WTC11 (cell line): Measurements from ENCODE around the gene HTRA1. TPM values are rescaled to one million over a fixed set of nuclear protein-coding genes. Genes with fewer than 3 reads are reported as not detected.
A peak's percentile ranks its signal among the peaks of the same experiment; 100 is the strongest.

Experiments
- ATAC-seq: fragments of 200-7000 bp; cut with Tn5 transposase; 2 replicates; pipeline ENCODE4 v1.10.0; 2021; ENCODE audit warnings: mild to moderate bottlenecking, moderate library complexity
- CTCF ChIA-PET: fragments of 300-600 bp; sonication (Branson Sonifier 250); formaldehyde crosslinking; loops from one replicate; lab custom pipeline; 2021; ENCODE audit warnings: antibody characterized with exemption; lab: Charles Lee
- POLR2A ChIA-PET: fragments of 350-600 bp; sonication (Branson Sonifier 250); formaldehyde crosslinking; loops from one replicate; lab custom pipeline; 2021; ENCODE audit warnings: antibody characterized with exemption; lab: Charles Lee
- DNase-seq: peaks from one replicate; pipeline ENCODE4 v3.0.0; 2021; ENCODE audit warnings: low spot score
- H3K27ac Mint-ChIP-seq: 2 replicates; pipeline ENCODE4 v1.8.0; 2021; ENCODE audit warnings: mixed read lengths
- H3K27me3 Mint-ChIP-seq: 2 replicates; pipeline ENCODE4 v1.8.0; 2021; ENCODE audit warnings: low read depth, mild to moderate bottlenecking, moderate library complexity, mixed read lengths
- H3K36me3 Mint-ChIP-seq: 2 replicates; pipeline ENCODE4 v1.8.0; 2021; ENCODE audit warnings: mixed read lengths
- H3K4me1 Mint-ChIP-seq: 2 replicates; pipeline ENCODE4 v1.8.0; 2022; ENCODE audit warnings: mixed read lengths
- H3K4me3 Mint-ChIP-seq: 2 replicates; pipeline ENCODE4 v1.8.0; 2021; ENCODE audit warnings: mild to moderate bottlenecking, moderate library complexity, mixed read lengths
- H3K9me3 Mint-ChIP-seq: 2 replicates; pipeline ENCODE4 v1.8.0; 2021; ENCODE audit warnings: mixed read lengths
- EMX1 ChIP-seq: fragments of 250-450 bp; sonication (Bioruptor Pico); IDR thresholded peaks from 2 replicates; pipeline ENCODE4 v1.8.0; 2021; ENCODE audit warnings: mild to moderate bottlenecking
- FOXJ3 ChIP-seq: sonication (generic); formaldehyde crosslinking; IDR thresholded peaks from 2 replicates; pipeline ENCODE4 v1.9.0; 2021; ENCODE audit warnings: missing genetic modification reagents, mild to moderate bottlenecking, borderline replicate concordance
- FOXP1 ChIP-seq: sonication (generic); formaldehyde crosslinking; IDR thresholded peaks from 2 replicates; pipeline ENCODE4 v1.8.0; 2022; ENCODE audit warnings: missing genetic modification reagents, mild to moderate bottlenecking, moderate library complexity, borderline replicate concordance
- JAZF1 ChIP-seq: fragments of 250-450 bp; sonication (Bioruptor Pico); IDR thresholded peaks from 2 replicates; pipeline ENCODE4 v1.9.0; 2021; ENCODE audit warnings: moderate library complexity, mild to moderate bottlenecking, inconsistent platforms
- KAT7 ChIP-seq: sonication (generic); formaldehyde crosslinking; IDR thresholded peaks from 2 replicates; pipeline ENCODE4 v1.8.1; 2023; ENCODE audit warnings: missing genetic modification reagents, mild to moderate bottlenecking, borderline replicate concordance
- PRRX2 ChIP-seq: fragments of 250-450 bp; sonication (Bioruptor Pico); IDR thresholded peaks from 2 replicates; pipeline ENCODE4 v1.8.0; 2021; ENCODE audit warnings: mild to moderate bottlenecking
- RORB ChIP-seq: fragments of 250-450 bp; sonication (Bioruptor Pico); IDR thresholded peaks from 2 replicates; pipeline ENCODE4 v1.9.0; 2021; ENCODE audit warnings: mild to moderate bottlenecking
- SMAD3 ChIP-seq: sonication (generic); formaldehyde crosslinking; IDR thresholded peaks from 2 replicates; pipeline ENCODE4 v1.8.0; 2022; ENCODE audit warnings: missing genetic modification reagents, mild to moderate bottlenecking, borderline replicate concordance
- ZNF121 ChIP-seq: sonication (generic); formaldehyde crosslinking; IDR thresholded peaks from 2 replicates; pipeline ENCODE4 v1.8.0; 2023; ENCODE audit warnings: missing genetic modification reagents
- ZNF671 ChIP-seq: fragments of 250-450 bp; sonication (Bioruptor Pico); IDR thresholded peaks from 2 replicates; pipeline ENCODE4 v1.8.0; 2021; ENCODE audit warnings: mild to moderate bottlenecking
- total RNA-seq: library from RNA; stranded (reverse); gene quantifications from 3 replicates; pipeline ENCODE4 v1.2.3, GENCODE V29; 2021
- TF ChIP-seq, protein P1 (sequence below): fragments of 250-450 bp; sonication (Bioruptor Pico); IDR thresholded peaks from 2 replicates; pipeline ENCODE4 v1.8.0; 2021; ENCODE audit warnings: mild to moderate bottlenecking
- TF ChIP-seq, protein P2 (sequence below): fragments of 250-450 bp; sonication (Bioruptor Pico); IDR thresholded peaks from 2 replicates; pipeline ENCODE4 v2.1.2; 2022; ENCODE audit warnings: mild to moderate bottlenecking, moderate library complexity
- TF ChIP-seq, protein P3 (sequence below): sonication (generic); formaldehyde crosslinking; IDR thresholded peaks from 2 replicates; pipeline ENCODE4 v1.8.1; 2023; ENCODE audit warnings: mild to moderate bottlenecking, missing genetic modification reagents
- TF ChIP-seq, protein P4 (sequence below): sonication (generic); formaldehyde crosslinking; IDR thresholded peaks from 2 replicates; pipeline ENCODE4 v1.8.1; 2023; ENCODE audit warnings: mild to moderate bottlenecking, missing genetic modification reagents, moderate library complexity
- TF ChIP-seq, protein P5 (sequence below): sonication (generic); formaldehyde crosslinking; IDR thresholded peaks from 2 replicates; pipeline ENCODE4 v1.8.1; 2023; ENCODE audit warnings: mild to moderate bottlenecking, missing genetic modification reagents
- TF ChIP-seq, protein P6 (sequence below): fragments of 200-600 bp; IDR thresholded peaks from 2 replicates; pipeline ENCODE4 v1.8.0; 2022; ENCODE audit warnings: antibody characterized with exemption
- TF ChIP-seq, protein P7 (sequence below): sonication (generic); formaldehyde crosslinking; IDR thresholded peaks from 2 replicates; pipeline ENCODE4 v1.8.1; 2023; ENCODE audit warnings: mild to moderate bottlenecking, missing genetic modification reagents, moderate library complexity

HTRA1 gene
- total RNA-seq, 1 experiment from 2014 or later: 18.3 TPM

DNA sequence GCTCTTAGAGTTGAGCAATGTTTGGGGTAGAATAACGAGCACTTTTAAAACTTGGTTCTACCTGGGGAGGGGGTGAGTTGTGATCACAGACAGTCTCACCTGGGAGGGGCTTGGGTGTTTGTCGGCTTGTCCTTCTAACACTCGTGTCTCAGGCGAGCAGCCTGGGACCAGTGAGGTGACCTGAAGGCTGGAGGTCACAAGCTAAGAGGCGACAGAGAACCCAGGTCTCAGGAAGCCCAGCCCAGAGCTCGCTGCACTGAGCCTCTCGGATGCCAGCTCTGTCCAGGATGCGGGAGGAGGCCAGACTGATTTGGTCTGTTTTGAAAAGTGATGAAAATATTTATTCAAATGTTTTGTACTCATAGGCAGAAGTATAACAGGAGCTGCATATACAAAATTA is 11.8 kb downstream of the HTRA1 start (continued):
- TF ChIP-seq, protein P1, sequence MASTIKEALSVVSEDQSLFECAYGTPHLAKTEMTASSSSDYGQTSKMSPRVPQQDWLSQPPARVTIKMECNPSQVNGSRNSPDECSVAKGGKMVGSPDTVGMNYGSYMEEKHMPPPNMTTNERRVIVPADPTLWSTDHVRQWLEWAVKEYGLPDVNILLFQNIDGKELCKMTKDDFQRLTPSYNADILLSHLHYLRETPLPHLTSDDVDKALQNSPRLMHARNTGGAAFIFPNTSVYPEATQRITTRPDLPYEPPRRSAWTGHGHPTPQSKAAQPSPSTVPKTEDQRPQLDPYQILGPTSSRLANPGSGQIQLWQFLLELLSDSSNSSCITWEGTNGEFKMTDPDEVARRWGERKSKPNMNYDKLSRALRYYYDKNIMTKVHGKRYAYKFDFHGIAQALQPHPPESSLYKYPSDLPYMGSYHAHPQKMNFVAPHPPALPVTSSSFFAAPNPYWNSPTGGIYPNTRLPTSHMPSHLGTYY (CRISPR knock-in tag): no peak
- TF ChIP-seq SMAD3 (CRISPR knock-in tag): no peak
- TF ChIP-seq, all 79 proteins: peak for 0

DNA sequence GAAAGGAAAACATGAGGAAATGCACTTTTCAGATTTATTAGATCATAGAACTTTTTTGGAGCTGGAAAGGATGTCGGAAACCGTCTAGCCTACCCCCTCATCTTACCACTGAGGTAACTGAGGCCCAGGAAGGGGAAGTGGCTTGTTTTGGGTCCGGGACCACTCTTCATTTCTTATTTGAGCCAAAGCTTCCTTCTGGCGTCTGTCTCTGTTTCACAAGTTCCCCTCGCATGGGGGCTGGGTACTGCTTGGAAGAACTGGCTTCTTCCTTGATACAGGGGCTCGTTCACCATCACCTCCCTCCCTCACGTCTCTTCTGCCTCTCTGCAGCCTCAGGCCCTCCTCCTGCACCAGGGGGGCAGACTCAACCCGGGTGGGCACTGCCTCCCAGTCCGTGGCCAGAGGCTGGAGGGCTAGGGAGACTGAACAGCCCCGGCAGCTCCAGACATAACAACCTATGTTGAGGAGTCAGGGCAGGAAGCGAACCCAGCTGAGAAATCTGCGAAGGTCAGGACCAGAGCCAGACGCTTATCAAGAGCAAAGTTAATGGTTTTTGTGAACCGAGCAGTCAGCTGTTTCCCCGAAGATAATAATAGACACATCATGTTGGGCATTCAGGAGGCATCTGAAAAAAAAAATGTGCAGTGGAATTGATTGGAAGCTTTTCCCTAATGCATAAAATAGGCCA is 12.9 kb downstream of the HTRA1 start:
- ATAC-seq: no peak
- H3K4me1 Mint-ChIP-seq: peaks cover 52% of the 10 kb centered on the region

DNA sequence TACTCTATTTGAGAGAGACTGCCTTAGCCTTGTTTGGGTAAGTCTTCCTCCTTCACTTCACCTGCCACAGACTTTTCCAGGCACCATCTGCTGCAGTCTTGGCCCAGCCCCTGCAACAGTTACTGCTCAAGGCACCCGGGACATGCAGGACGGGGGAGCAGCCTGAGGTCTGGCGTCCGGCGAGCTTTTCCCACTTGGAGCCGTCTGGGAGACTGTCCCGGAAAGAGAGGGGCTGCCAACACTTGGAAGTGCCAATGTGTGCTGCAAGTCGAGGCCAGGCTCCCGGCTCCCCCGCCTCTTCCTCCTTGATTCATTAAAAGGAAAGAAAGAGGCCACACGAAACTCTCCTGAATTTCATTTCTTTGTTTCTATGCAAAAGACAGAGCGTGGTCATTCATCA is 13.7 kb downstream of the HTRA1 start:
- POLR2A ChIA-PET: no interaction called here
- peak overlapping the region; percentile 84 for H3K27ac Mint-ChIP-seq
- ATAC-seq (peak; percentile 9; the same call in 1 of the 2 replicates), DNase-seq (no peak)
- H3K36me3 Mint-ChIP-seq: no peaks in the 10 kb centered on the region
- H3K27me3 Mint-ChIP-seq: no peaks in the 10 kb centered on the region
- H3K4me3 Mint-ChIP-seq: peak overlapping the region; percentile 29; the same call in 1 of the 2 replicates
- H3K4me1 Mint-ChIP-seq: peaks cover 59% of the 10 kb centered on the region
- TF ChIP-seq, protein P2, sequence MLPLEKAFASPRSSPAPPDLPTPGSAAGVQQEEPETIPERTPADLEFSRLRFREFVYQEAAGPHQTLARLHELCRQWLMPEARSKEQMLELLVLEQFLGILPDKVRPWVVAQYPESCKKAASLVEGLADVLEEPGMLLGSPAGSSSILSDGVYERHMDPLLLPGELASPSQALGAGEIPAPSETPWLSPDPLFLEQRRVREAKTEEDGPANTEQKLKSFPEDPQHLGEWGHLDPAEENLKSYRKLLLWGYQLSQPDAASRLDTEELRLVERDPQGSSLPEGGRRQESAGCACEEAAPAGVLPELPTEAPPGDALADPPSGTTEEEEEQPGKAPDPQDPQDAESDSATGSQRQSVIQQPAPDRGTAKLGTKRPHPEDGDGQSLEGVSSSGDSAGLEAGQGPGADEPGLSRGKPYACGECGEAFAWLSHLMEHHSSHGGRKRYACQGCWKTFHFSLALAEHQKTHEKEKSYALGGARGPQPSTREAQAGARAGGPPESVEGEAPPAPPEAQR (CRISPR knock-in tag): no peak
- TF ChIP-seq, protein P3, sequence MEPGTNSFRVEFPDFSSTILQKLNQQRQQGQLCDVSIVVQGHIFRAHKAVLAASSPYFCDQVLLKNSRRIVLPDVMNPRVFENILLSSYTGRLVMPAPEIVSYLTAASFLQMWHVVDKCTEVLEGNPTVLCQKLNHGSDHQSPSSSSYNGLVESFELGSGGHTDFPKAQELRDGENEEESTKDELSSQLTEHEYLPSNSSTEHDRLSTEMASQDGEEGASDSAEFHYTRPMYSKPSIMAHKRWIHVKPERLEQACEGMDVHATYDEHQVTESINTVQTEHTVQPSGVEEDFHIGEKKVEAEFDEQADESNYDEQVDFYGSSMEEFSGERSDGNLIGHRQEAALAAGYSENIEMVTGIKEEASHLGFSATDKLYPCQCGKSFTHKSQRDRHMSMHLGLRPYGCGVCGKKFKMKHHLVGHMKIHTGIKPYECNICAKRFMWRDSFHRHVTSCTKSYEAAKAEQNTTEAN: no peak
- no peak for TF ChIP-seq JAZF1 (CRISPR knock-in tag)
- no peak for TF ChIP-seq EMX1
- TF ChIP-seq, protein P4, sequence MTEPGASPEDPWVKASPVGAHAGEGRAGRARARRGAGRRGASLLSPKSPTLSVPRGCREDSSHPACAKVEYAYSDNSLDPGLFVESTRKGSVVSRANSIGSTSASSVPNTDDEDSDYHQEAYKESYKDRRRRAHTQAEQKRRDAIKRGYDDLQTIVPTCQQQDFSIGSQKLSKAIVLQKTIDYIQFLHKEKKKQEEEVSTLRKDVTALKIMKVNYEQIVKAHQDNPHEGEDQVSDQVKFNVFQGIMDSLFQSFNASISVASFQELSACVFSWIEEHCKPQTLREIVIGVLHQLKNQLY: no peak
- TF ChIP-seq FOXJ3: no peak
- no peak for TF ChIP-seq FOXP1 (CRISPR knock-in tag)
- H3K9me3 Mint-ChIP-seq: no peaks in the 10 kb centered on the region
- CTCF ChIA-PET: interaction anchor here (0.7 kb wide), 1 partner anchor 195 kb away, joined by 4 read pairs; no protein-coding TSS in a partner anchor

More for the DNA sequence above, 12.9 kb downstream of the HTRA1 start:
- ChIA-PET CTCF (interaction anchor here (0.7 to 1.7 kb wide), 4 partner anchors 19 to 195 kb away, joined by 3 to 5 read pairs (median 4); no protein-coding TSS in a partner anchor), POLR2A (no interaction called here)
- H3K4me3 Mint-ChIP-seq: no peak overlapping the region
- H3K27me3 Mint-ChIP-seq: no peaks in the 10 kb centered on the region
- no peaks in the 10 kb centered on the region for H3K36me3 Mint-ChIP-seq
- H3K27ac Mint-ChIP-seq: no peak overlapping the region
- H3K9me3 Mint-ChIP-seq: no peaks in the 10 kb centered on the region
- no peak for DNase-seq
- TF ChIP-seq RORB (CRISPR knock-in tag) (no peak), FOXJ3 (no peak), ZNF121 (CRISPR knock-in tag) (no peak), PRRX2 (CRISPR knock-in tag) (no peak), ZNF671 (CRISPR knock-in tag) (no peak), EMX1 (no peak), KAT7 (CRISPR knock-in tag) (no peak)
- TF ChIP-seq, protein P5, sequence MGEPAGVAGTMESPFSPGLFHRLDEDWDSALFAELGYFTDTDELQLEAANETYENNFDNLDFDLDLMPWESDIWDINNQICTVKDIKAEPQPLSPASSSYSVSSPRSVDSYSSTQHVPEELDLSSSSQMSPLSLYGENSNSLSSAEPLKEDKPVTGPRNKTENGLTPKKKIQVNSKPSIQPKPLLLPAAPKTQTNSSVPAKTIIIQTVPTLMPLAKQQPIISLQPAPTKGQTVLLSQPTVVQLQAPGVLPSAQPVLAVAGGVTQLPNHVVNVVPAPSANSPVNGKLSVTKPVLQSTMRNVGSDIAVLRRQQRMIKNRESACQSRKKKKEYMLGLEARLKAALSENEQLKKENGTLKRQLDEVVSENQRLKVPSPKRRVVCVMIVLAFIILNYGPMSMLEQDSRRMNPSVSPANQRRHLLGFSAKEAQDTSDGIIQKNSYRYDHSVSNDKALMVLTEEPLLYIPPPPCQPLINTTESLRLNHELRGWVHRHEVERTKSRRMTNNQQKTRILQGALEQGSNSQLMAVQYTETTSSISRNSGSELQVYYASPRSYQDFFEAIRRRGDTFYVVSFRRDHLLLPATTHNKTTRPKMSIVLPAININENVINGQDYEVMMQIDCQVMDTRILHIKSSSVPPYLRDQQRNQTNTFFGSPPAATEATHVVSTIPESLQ (CRISPR knock-in tag): no peak
- TF ChIP-seq, protein P6, sequence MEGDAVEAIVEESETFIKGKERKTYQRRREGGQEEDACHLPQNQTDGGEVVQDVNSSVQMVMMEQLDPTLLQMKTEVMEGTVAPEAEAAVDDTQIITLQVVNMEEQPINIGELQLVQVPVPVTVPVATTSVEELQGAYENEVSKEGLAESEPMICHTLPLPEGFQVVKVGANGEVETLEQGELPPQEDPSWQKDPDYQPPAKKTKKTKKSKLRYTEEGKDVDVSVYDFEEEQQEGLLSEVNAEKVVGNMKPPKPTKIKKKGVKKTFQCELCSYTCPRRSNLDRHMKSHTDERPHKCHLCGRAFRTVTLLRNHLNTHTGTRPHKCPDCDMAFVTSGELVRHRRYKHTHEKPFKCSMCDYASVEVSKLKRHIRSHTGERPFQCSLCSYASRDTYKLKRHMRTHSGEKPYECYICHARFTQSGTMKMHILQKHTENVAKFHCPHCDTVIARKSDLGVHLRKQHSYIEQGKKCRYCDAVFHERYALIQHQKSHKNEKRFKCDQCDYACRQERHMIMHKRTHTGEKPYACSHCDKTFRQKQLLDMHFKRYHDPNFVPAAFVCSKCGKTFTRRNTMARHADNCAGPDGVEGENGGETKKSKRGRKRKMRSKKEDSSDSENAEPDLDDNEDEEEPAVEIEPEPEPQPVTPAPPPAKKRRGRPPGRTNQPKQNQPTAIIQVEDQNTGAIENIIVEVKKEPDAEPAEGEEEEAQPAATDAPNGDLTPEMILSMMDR: no peak
- TF ChIP-seq, protein P7, sequence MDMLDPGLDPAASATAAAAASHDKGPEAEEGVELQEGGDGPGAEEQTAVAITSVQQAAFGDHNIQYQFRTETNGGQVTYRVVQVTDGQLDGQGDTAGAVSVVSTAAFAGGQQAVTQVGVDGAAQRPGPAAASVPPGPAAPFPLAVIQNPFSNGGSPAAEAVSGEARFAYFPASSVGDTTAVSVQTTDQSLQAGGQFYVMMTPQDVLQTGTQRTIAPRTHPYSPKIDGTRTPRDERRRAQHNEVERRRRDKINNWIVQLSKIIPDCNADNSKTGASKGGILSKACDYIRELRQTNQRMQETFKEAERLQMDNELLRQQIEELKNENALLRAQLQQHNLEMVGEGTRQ (CRISPR knock-in tag): no peak
